SU-DHL-6 (cell line): ENCODE results near the gene CTRL.

Experiments
- H2AFZ ChIP-seq: fragments of 200-600 bp; sonication (generic); 2 replicates; pipeline ENCODE4 v1.6.1; 2014; ENCODE audit warnings: low read depth, mild to moderate bottlenecking, moderate library complexity, mixed read lengths, antibody characterized with exemption, low read length; ENCODE audit not compliant: severe bottlenecking
- H3F3A ChIP-seq: fragments of 200-600 bp; shearing (Covaris generic); 2 replicates; pipeline ENCODE4 v1.6.0; 2016; ENCODE audit warnings: antibody characterized with exemption, mild to moderate bottlenecking; ENCODE audit not compliant: insufficient read depth
- H3K27ac ChIP-seq: fragments of 200-600 bp; sonication (generic); 2 replicates; pipeline ENCODE4 v1.5.1; 2016; ENCODE audit warnings: low read depth, mild to moderate bottlenecking, low read length, moderate library complexity, mixed read lengths
- H3K27me3 ChIP-seq: fragments of 200-600 bp; sonication (generic), shearing (Covaris generic); 2 replicates; pipeline ENCODE4 v1.6.0; 2014; ENCODE audit warnings: mild to moderate bottlenecking, low read length
- H3K36me3 ChIP-seq: fragments of 200-600 bp; sonication (generic); 2 replicates; pipeline ENCODE4 v1.6.1; 2014; ENCODE audit warnings: mild to moderate bottlenecking, low read length, mixed read lengths
- H3K4me2 ChIP-seq: fragments of 300-600, 200-600 bp; shearing (Covaris generic), sonication (generic); 2 replicates; pipeline ENCODE4 v1.6.0; 2014; ENCODE audit warnings: low read length, low read depth, mild to moderate bottlenecking; ENCODE audit not compliant: poor library complexity, severe bottlenecking
- H3K4me3 ChIP-seq: fragments of 200-600 bp; sonication (generic); 2 replicates; pipeline ENCODE4 v1.5.1; 2014; ENCODE audit warnings: antibody characterized with exemption, low read length, mild to moderate bottlenecking, mixed read lengths; ENCODE audit not compliant: insufficient read depth, poor library complexity, severe bottlenecking
- H3K79me2 ChIP-seq: fragments of 200-600 bp; sonication (generic); 2 replicates; pipeline ENCODE4 v1.6.1; 2014; ENCODE audit warnings: mild to moderate bottlenecking, low read length, moderate library complexity; ENCODE audit not compliant: insufficient read depth
- H3K9ac ChIP-seq: fragments of 200-600 bp; sonication (generic); 2 replicates; pipeline ENCODE4 v1.7.0; 2014; ENCODE audit warnings: mild to moderate bottlenecking, low read length
- H3K9me2 ChIP-seq: fragments of 200-600 bp; sonication (generic); replicated peaks from 2 replicates; pipeline ENCODE4 v1.6.1; 2014; ENCODE audit warnings: low read length; ENCODE audit not compliant: insufficient read depth
- H3K9me3 ChIP-seq: fragments of 200-600 bp; sonication (generic); 2 replicates; pipeline ENCODE4 v1.6.1; 2014; ENCODE audit warnings: low read length, mixed read lengths; ENCODE audit not compliant: insufficient read depth
- H4K20me1 ChIP-seq: fragments of 200-600 bp; sonication (generic); 2 replicates; pipeline ENCODE4 v1.6.1; 2014; ENCODE audit warnings: low read depth, mild to moderate bottlenecking, antibody characterized with exemption, low read length, moderate library complexity, mixed read lengths
- EZH2phosphoT487 ChIP-seq: fragments of 200-600 bp; sonication (generic), shearing (Covaris generic); conservative IDR thresholded peaks from 2 replicates; pipeline ENCODE4 v1.6.1; 2018; ENCODE audit warnings: mild to moderate bottlenecking, antibody characterized with exemption, low read length, moderate library complexity, mixed read lengths
- TF ChIP-seq, protein P1 (sequence below): fragments of 200-600 bp; sonication (generic); IDR thresholded peaks from one replicate; pipeline ENCODE4 v1.5.1; 2017; ENCODE audit warnings: antibody characterized with exemption, mild to moderate bottlenecking, low read length, moderate library complexity; ENCODE audit not compliant: insufficient read depth, poor library complexity, severe bottlenecking

CTRL gene

DNA sequence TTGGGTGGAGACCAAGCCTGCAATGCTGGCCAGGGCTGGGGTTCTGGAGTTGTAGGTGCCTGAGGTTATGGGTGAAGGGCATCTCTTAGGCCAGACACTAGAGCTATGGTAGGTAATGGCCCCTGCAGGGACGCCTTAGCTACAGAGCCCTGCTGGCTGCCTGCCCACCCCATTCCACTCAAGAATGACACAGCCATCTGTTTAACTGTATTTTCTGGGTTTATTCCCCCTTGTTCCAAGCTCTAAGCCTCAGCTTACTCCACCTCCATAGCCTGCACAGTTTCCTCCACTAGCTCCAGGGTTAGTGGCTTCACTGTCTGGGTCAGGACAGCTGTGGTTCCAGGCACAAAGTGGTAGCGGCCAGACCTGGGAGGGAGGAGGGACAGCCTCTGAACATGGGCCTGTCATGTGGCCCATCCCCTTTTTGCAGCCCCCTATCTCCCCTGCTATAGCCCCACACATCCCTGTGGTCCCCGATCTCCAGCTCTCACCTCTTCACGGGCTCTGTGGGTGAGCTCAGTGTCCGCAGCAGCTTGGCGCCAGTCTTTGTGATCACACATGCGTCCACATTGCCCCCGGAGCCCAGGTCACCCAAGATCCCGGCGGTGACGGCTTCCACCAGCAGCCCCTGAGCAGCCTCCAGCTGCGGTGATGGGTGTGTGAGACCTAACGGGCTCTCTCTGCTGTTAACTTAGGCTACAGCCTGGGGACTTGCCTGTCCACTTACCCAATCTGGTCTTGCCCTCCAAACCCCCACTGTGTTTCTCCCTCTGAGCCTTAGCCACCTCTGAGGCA is 2.8 kb upstream of the CTRL start:
- Histone ChIP-seq H3K27ac (no peak overlapping the region; the same call in 1 of the 2 replicates), H3K79me2 (peaks cover 20% of the 10 kb centered on the region)

DNA sequence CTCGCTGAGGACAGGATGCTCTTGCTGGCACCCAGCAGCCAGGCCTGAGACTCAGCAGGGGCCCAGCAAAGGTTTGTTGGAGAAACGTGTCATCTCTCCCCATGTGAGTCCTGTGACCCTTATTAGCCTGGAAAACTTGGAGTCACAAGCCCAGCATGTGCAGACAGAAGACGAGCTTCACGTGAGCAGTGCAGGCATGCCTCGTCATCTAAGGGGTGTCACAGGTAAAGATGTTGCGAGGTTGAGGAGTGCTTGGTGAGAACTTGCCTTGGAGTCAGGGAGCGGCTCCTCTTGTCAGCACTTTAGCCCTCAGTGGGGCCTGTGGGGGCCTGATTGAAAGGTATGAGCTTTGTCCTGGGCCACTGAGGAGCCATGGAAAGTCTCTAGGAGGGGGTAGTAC is 2.1 kb upstream of the CTRL start:
- no peak overlapping the region for H3K4me2 ChIP-seq
- peaks cover 4% of the 10 kb centered on the region for H3F3A ChIP-seq
- peaks cover 17% of the 10 kb centered on the region for H3K79me2 ChIP-seq
- no peak overlapping the region for H3K4me3 ChIP-seq
- H3K9ac ChIP-seq = no peak overlapping the region
- H3K27ac ChIP-seq = no peak overlapping the region
- H3K27me3 ChIP-seq = no peaks in the 10 kb centered on the region
- H3K9me2 ChIP-seq = no peaks in the 10 kb centered on the region
- H2AFZ ChIP-seq = no peak overlapping the region
- no peaks in the 10 kb centered on the region for H3K36me3 ChIP-seq
- TF ChIP-seq, protein P1, sequence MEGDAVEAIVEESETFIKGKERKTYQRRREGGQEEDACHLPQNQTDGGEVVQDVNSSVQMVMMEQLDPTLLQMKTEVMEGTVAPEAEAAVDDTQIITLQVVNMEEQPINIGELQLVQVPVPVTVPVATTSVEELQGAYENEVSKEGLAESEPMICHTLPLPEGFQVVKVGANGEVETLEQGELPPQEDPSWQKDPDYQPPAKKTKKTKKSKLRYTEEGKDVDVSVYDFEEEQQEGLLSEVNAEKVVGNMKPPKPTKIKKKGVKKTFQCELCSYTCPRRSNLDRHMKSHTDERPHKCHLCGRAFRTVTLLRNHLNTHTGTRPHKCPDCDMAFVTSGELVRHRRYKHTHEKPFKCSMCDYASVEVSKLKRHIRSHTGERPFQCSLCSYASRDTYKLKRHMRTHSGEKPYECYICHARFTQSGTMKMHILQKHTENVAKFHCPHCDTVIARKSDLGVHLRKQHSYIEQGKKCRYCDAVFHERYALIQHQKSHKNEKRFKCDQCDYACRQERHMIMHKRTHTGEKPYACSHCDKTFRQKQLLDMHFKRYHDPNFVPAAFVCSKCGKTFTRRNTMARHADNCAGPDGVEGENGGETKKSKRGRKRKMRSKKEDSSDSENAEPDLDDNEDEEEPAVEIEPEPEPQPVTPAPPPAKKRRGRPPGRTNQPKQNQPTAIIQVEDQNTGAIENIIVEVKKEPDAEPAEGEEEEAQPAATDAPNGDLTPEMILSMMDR = no peak
- no peak for TF ChIP-seq EZH2phosphoT487
- no peaks in the 10 kb centered on the region for H3K9me3 ChIP-seq
- no peaks in the 10 kb centered on the region for H4K20me1 ChIP-seq

More for the DNA sequence above, 2.8 kb upstream of the CTRL start:
- H3K4me2 ChIP-seq = peak overlapping the region; percentile 76
- H3K9ac ChIP-seq = peak overlapping the region; percentile 89
- H3K27me3 ChIP-seq = no peaks in the 10 kb centered on the region
- TF ChIP-seq EZH2phosphoT487 = no peak
- TF ChIP-seq, protein P1 = no peak
- H3K9me2 ChIP-seq = no peaks in the 10 kb centered on the region
- peaks cover 4% of the 10 kb centered on the region for H3F3A ChIP-seq
- no peaks in the 10 kb centered on the region for H3K9me3 ChIP-seq
- H3K4me3 ChIP-seq = peak overlapping the region; percentile 75
- H2AFZ ChIP-seq = no peak overlapping the region
- H4K20me1 ChIP-seq = no peaks in the 10 kb centered on the region
- H3K36me3 ChIP-seq = no peaks in the 10 kb centered on the region

DNA sequence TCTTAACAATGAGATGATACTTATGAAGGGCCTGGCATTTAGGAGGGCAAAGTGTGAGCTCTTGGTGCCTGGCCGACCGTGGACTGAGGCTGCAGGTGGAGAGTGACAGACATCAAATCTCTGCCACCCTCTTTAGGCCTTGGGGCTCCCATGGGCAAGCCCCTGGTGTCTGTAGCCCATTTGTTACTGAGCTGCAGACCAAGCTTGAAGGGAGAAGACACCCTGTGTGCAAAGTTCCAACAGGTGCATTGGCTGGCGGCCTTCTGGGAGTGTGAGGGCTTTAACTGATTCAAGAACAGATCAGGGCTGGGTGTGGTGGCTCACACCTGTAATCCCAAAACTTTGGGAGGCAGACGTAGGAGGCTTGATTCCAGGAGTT is 789 bp upstream of the CTRL start:
- Histone ChIP-seq H3K9me3 (no peaks in the 10 kb centered on the region), H3F3A (peaks cover 4% of the 10 kb centered on the region), H3K9me2 (no peaks in the 10 kb centered on the region), H4K20me1 (no peaks in the 10 kb centered on the region), H3K9ac (no peak overlapping the region), H3K27ac (no peak overlapping the region), H3K4me3 (no peak overlapping the region), H2AFZ (no peak overlapping the region), H3K4me2 (no peak overlapping the region), H3K36me3 (no peaks in the 10 kb centered on the region), H3K27me3 (no peaks in the 10 kb centered on the region), H3K79me2 (peaks cover 15% of the 10 kb centered on the region)
- no peak for TF ChIP-seq EZH2phosphoT487
- TF ChIP-seq, protein P1 = no peak
